HG03108 (cell line): ENCODE measurements around the gene RCAN1.
"Not testable (repeated sequence)": the region's sequence is repeated elsewhere in the genome, so short reads cannot be mapped to it uniquely, and the experiment has no call there.

Experiments
- ATAC-seq: cut with Tn5 transposase; IDR thresholded peaks from one replicate; pipeline ENCODE4 v1.9.1; 2021; ENCODE audit warnings: moderate library complexity; ENCODE audit not compliant: unreplicated experiment

The RCAN1 gene

GRCh38 chr21:34571994-34572393, 42.9 kb downstream of the RCAN1 start:
- ATAC-seq: no peak

GRCh38 chr21:34570313-34570712, 44.6 kb downstream of the RCAN1 start:
- ATAC-seq: no peak

- ATAC-seq: no peak
These were observed 45.4 kb downstream of the RCAN1 start for GRCh38 chr21:34569381-34569979.

- not testable (repeated sequence) for ATAC-seq
These were observed 46.1 kb downstream of the RCAN1 start for GRCh38 chr21:34568801-34569200.

GRCh38 chr21:34567604-34568155, 47.2 kb downstream of the RCAN1 start:
- no peak for ATAC-seq

GRCh38 chr21:34565238-34565637, 49.7 kb downstream of the RCAN1 start:
- no peak for ATAC-seq

- ATAC-seq: not testable (repeated sequence)
These were observed 51.5 kb downstream of the RCAN1 start for GRCh38 chr21:34563370-34563769.

- ATAC-seq: no peak
These were observed 53.1 kb downstream of the RCAN1 start for GRCh38 chr21:34561806-34562205.

GRCh38 chr21:34560609-34561008, 54.3 kb downstream of the RCAN1 start:
- no peak for ATAC-seq

- ATAC-seq: no peak
These were observed 54.9 kb downstream of the RCAN1 start for GRCh38 chr21:34560021-34560420.

GRCh38 chr21:34559089-34559631, 55.8 kb downstream of the RCAN1 start:
- ATAC-seq: no peak

- no peak for ATAC-seq
These were observed 56.7 kb downstream of the RCAN1 start for GRCh38 chr21:34558166-34558565.

- ATAC-seq: no peak
These were observed 57.7 kb downstream of the RCAN1 start for GRCh38 chr21:34557261-34557660.

GRCh38 chr21:34554670-34555069, 60.2 kb downstream of the RCAN1 start:
- ATAC-seq: not testable (repeated sequence)

- ATAC-seq: no peak
These were observed 60.7 kb downstream of the RCAN1 start for GRCh38 chr21:34554227-34554626.

- no peak for ATAC-seq
These were observed 61.6 kb downstream of the RCAN1 start for GRCh38 chr21:34553151-34553952.

- no peak for ATAC-seq
These were observed 62.4 kb downstream of the RCAN1 start for GRCh38 chr21:34552360-34553098.

- no peak for ATAC-seq
These were observed 64.6 kb downstream of the RCAN1 start for GRCh38 chr21:34550182-34550799.

- ATAC-seq: no peak
These were observed 66.0 kb downstream of the RCAN1 start for GRCh38 chr21:34548781-34549376.

GRCh38 chr21:34546542-34546941, 68.4 kb downstream of the RCAN1 start:
- ATAC-seq: no peak
